ENCODE measurements around the gene PTPN23. TPM values are rescaled to one million over a fixed set of nuclear protein-coding genes. Genes with fewer than 3 reads are reported as not detected.

The PTPN23 gene
- total RNA-seq, 2 experiments from 2014 or later: 13.6 to 40.0 TPM

GRCh38 chr3:47405820-47406761, 25.3 kb downstream of the PTPN23 start:
- ChIA-PET CTCF (ENCODE audit: unreplicated experiment) (no interaction called here), POLR2A (no interaction called here)
- intact Hi-C loops (cut with micrococcal nuclease; ENCODE audit: unreplicated experiment): no loop called here
- DNase-seq (ENCODE audit: low spot score): no peak
- Histone ChIP-seq H3K79me2 (ENCODE audit: insufficient read depth, low read depth, low read length) (no peaks in the 10 kb centered on the region), H4K20me1 (ENCODE audit: insufficient read depth, low read length) (no peaks in the 10 kb centered on the region), H3K4me2 (ENCODE audit: low read length) (no peak overlapping the region), H3K4me1 (ENCODE audit: insufficient read depth, low read length, poor library complexity, severe bottlenecking) (no peaks in the 10 kb centered on the region), H3K9me3 (ENCODE audit: low read length) (no peaks in the 10 kb centered on the region), H3K4me3 (ENCODE audit: low read depth, low read length, poor library complexity, severe bottlenecking) (no peak overlapping the region), H3K9me2 (ENCODE audit: insufficient read depth, low read length) (no peaks in the 10 kb centered on the region), H2AFZ (ENCODE audit: low read length) (no peak overlapping the region), H3K36me3 (ENCODE audit: insufficient read depth, low read length) (peaks cover 54% of the 10 kb centered on the region), H3K27ac (ENCODE audit: low read depth, low read length, poor library complexity, severe bottlenecking) (no peak overlapping the region)
- TF ChIP-seq EZH2phosphoT487 (IDR thresholded peaks at IDR 0.05; ENCODE audit: borderline replicate concordance, low read depth, low read length): no peak
- no peak for TF ChIP-seq CTCF (conservative IDR thresholded peaks at IDR 0.05; ENCODE audit: low read length)
- BruUV-seq (replicated peaks): no TSS peak

- BruUV-seq (replicated peaks): no TSS peak
- Histone ChIP-seq H3K4me1 (ENCODE audit: insufficient read depth, low read length, poor library complexity, severe bottlenecking) (no peaks in the 10 kb centered on the region), H2AFZ (ENCODE audit: low read length) (no peak overlapping the region), H3K4me3 (ENCODE audit: low read depth, low read length, poor library complexity, severe bottlenecking) (no peak overlapping the region), H4K20me1 (ENCODE audit: insufficient read depth, low read length) (no peaks in the 10 kb centered on the region), H3K4me2 (ENCODE audit: low read length) (no peak overlapping the region), H3K9me3 (ENCODE audit: low read length) (no peaks in the 10 kb centered on the region), H3K27ac (ENCODE audit: low read depth, low read length, poor library complexity, severe bottlenecking) (no peak overlapping the region), H3K9me2 (ENCODE audit: insufficient read depth, low read length) (no peaks in the 10 kb centered on the region), H3K79me2 (ENCODE audit: insufficient read depth, low read depth, low read length) (no peaks in the 10 kb centered on the region), H3K36me3 (ENCODE audit: insufficient read depth, low read length) (peaks cover 58% of the 10 kb centered on the region)
- intact Hi-C loops (cut with micrococcal nuclease; ENCODE audit: unreplicated experiment): no loop called here
- peak; percentile 27 for DNase-seq (ENCODE audit: low spot score)
- POLR2A ChIA-PET: no interaction called here
- TF ChIP-seq EZH2phosphoT487 (IDR thresholded peaks at IDR 0.05; ENCODE audit: borderline replicate concordance, low read depth, low read length) (no peak), CTCF (conservative IDR thresholded peaks at IDR 0.05; ENCODE audit: low read length) (peak; percentile 61)
- CTCF ChIA-PET (ENCODE audit: unreplicated experiment): no interaction called here
Measured at GRCh38 chr3:47406762-47407149, 25.9 kb downstream of the PTPN23 start.

GRCh38 chr3:47407237-47407636, 26.4 kb downstream of the PTPN23 start:
- Histone ChIP-seq H3K36me3 (ENCODE audit: insufficient read depth, low read length) (peaks cover 61% of the 10 kb centered on the region), H3K9me2 (ENCODE audit: insufficient read depth, low read length) (no peaks in the 10 kb centered on the region), H3K9me3 (ENCODE audit: low read length) (no peaks in the 10 kb centered on the region), H4K20me1 (ENCODE audit: insufficient read depth, low read length) (no peaks in the 10 kb centered on the region), H2AFZ (ENCODE audit: low read length) (no peak overlapping the region), H3K4me2 (ENCODE audit: low read length) (no peak overlapping the region), H3K27ac (ENCODE audit: low read depth, low read length, poor library complexity, severe bottlenecking) (no peak overlapping the region), H3K4me1 (ENCODE audit: insufficient read depth, low read length, poor library complexity, severe bottlenecking) (no peaks in the 10 kb centered on the region), H3K4me3 (ENCODE audit: low read depth, low read length, poor library complexity, severe bottlenecking) (no peak overlapping the region), H3K79me2 (ENCODE audit: insufficient read depth, low read depth, low read length) (no peaks in the 10 kb centered on the region)
- POLR2A ChIA-PET: no interaction called here
- intact Hi-C loops (cut with micrococcal nuclease; ENCODE audit: unreplicated experiment): no loop called here
- TF ChIP-seq CTCF (conservative IDR thresholded peaks at IDR 0.05; ENCODE audit: low read length): no peak
- no peak for DNase-seq (ENCODE audit: low spot score)
- no TSS peak for BruUV-seq (replicated peaks)
- CTCF ChIA-PET (ENCODE audit: unreplicated experiment): no interaction called here
